Spleen (tissue), 11 donors: Measurements from ENCODE around the gene EIF4EBP2. TPM values are rescaled to one million over a fixed set of nuclear protein-coding genes. Genes with fewer than 3 reads are reported as not detected.

Experiments used
- DNase-seq: peaks from one replicate; pipeline ENCODE4 v3.0.0-alpha.2; 2020
- H3K27ac ChIP-seq, 8 donors: fragments of 200-600 bp; sonication (generic) in 7 of 8; 1 replicate in 4 of 8; 2 replicates in 4 of 8; pipeline versions ENCODE4 v1.5.0 to v1.8.0; 2016 to 2021; ENCODE audit warnings: inconsistent platforms in 4 of 8, mild to moderate bottlenecking in 4 of 8, moderate library complexity in 1 of 8
- H3K27me3 ChIP-seq, 7 donors: fragments of 200-600 bp; sonication (generic) in 6 of 7; replicated peaks in 1 of 7; 1 replicate in 4 of 7; 2 replicates in 3 of 7; pipeline versions ENCODE4 v1.5.0 to v1.8.0; 2016 to 2021; ENCODE audit warnings: inconsistent platforms in 3 of 7, mild to moderate bottlenecking in 1 of 7
- H3K36me3 ChIP-seq, 6 donors: fragments of 200-600 bp; sonication (generic) in 5 of 6; 1 replicate in 4 of 6; 2 replicates in 2 of 6; pipeline versions ENCODE4 v1.5.0 to v1.8.0; 2016 to 2021; ENCODE audit warnings: inconsistent platforms in 2 of 6
- H3K4me1 ChIP-seq, 6 donors: fragments of 200-600 bp; sonication (generic) in 5 of 6; 1 replicate in 3 of 6; 2 replicates in 3 of 6; pipeline versions ENCODE4 v1.5.0 to v1.8.0; 2016 to 2021; ENCODE audit warnings: inconsistent platforms in 3 of 6
- H3K4me3 ChIP-seq, 8 donors: fragments of 200-600 bp; sonication (generic) in 7 of 8; 1 replicate in 4 of 8; 2 replicates in 4 of 8; pipeline versions ENCODE4 v1.5.0 to v1.8.0; 2016 to 2021; ENCODE audit warnings: inconsistent platforms in 4 of 8, mild to moderate bottlenecking in 4 of 8, moderate library complexity in 2 of 8
- H3K9me3 ChIP-seq, 8 donors: fragments of 200-600 bp; sonication (generic) in 7 of 8; 1 replicate in 4 of 8; 2 replicates in 4 of 8; pipeline versions ENCODE4 v1.5.0 to v1.8.0; 2016 to 2021; ENCODE audit warnings: inconsistent platforms in 4 of 8
- POLR2A ChIP-seq, 3 donors: fragments of 450-650 bp; IDR thresholded peaks; one replicate each; pipeline ENCODE4 v1.5.1; 2017; ENCODE audit warnings: antibody characterized with exemption in 3 of 3, mild to moderate bottlenecking in 1 of 3
- POLR2AphosphoS5 ChIP-seq, 3 donors: sonication (generic); formaldehyde crosslinking; IDR thresholded peaks; one replicate each; pipeline ENCODE4 v1.5.1; 2017; ENCODE audit warnings: antibody characterized with exemption in 3 of 3
- WGBS, 5 donors: extraction: QIAGEN DNeasy Blood & Tissue Kit in 3 of 5; methylation state at CpG; one replicate each; pipeline versions ENCODE4 v1.1.5 to v1.1.7; 2013 to 2018; 5-methylcytosine and 5-hydroxymethylcytosine counted together
- intact Hi-C: fragments of 100-400 bp; cut with DNase I; formaldehyde crosslinking; loops from one replicate; pipeline ENCODE4 v1.15.0; 2023; ENCODE audit warnings: low total_unique reads
- polyA plus RNA-seq, 3 donors: library from polyadenylated mRNA; stranded (reverse); fragments of 200-250 nt; gene quantifications; one replicate each; pipeline ENCODE4 v1.2.1, GENCODE V29; 2013
- total RNA-seq, 7 donors: library from RNA; depleted of rRNA in 3 of 7; stranded (reverse); fragments of >200 nt in 3 of 7; fragmentation: NEBNext Ultra II Directional in 4 of 7; extraction: Animal tissue kit (Norgen Biotek cat#: 25700) in 4 of 7; gene quantifications; one replicate each; pipeline versions ENCODE4 v1.1.0 to v1.2.1, GENCODE V29; 2016 to 2021
- TF ChIP-seq, protein P1 (sequence below), 11 experiments: fragments of 200-600 bp in 7 of 11; fragments of 450-650 bp in 4 of 11; sonication (generic) in 4 of 11; IDR thresholded peaks in 8 of 11; conservative IDR thresholded peaks in 3 of 11; 1 replicate in 7 of 11; 2 replicates in 4 of 11; pipeline versions ENCODE4 v1.4.0 to v1.8.0; 2016 to 2021; ENCODE audit warnings: antibody characterized with exemption in 11 of 11, inconsistent platforms in 4 of 11, mild to moderate bottlenecking in 1 of 11
- donor health status: healthy with polysubstance abuse.
- donor health status: DM: no; HTN: no; CAD: no; lungs with moderate emphysema.
- donor health status: DM: no; HTN: no; CAD: no.
- donor health status: Bipolar disorder and iron deficiency.
- donor health status: healthy.
- donor health status: DM: no; HTN: no; CAD: no.
- donor health status: DM: yes; HTN: yes; CAD: no.

Gene EIF4EBP2
- total and polyA plus RNA-seq, 10 donors = 12.5 to 82.5 (median 57.5) TPM

DNA sequence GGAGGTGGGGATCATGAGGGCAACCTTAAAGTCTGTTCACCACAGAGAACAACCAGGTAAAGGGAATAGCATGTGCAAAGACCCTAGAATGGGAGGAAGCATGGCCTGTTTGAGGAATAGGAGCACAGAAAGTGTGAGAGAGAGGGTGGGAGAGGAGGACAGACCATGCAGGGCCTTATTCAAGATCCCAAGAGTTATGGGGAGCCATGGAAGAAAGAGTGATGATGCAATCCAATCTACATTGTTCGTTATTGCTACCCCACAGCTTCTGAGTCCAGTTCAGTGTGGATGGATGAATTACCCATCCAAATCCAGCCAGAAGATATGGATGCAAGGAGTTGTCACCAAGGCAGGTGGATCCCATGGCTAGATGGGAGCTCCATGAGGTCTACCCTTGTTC, 7.8 kb upstream of the EIF4EBP2 start:
- intact Hi-C loops = no loop called here
- WGBS, 5 donors = 81 to 94% (median 84%) methylated on average over 1 of the region's 1 CpG
- H3K4me3 ChIP-seq = no peak overlapping the region
- H3K36me3 ChIP-seq = no peaks in the 10 kb centered on the region
- DNase-seq = no peak
- TF ChIP-seq, protein P1, sequence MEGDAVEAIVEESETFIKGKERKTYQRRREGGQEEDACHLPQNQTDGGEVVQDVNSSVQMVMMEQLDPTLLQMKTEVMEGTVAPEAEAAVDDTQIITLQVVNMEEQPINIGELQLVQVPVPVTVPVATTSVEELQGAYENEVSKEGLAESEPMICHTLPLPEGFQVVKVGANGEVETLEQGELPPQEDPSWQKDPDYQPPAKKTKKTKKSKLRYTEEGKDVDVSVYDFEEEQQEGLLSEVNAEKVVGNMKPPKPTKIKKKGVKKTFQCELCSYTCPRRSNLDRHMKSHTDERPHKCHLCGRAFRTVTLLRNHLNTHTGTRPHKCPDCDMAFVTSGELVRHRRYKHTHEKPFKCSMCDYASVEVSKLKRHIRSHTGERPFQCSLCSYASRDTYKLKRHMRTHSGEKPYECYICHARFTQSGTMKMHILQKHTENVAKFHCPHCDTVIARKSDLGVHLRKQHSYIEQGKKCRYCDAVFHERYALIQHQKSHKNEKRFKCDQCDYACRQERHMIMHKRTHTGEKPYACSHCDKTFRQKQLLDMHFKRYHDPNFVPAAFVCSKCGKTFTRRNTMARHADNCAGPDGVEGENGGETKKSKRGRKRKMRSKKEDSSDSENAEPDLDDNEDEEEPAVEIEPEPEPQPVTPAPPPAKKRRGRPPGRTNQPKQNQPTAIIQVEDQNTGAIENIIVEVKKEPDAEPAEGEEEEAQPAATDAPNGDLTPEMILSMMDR (IDR thresholded peaks at IDR 0.05 in 8 of 11, conservative IDR thresholded peaks at IDR 0.05 in 3 of 11) = no peak
- TF ChIP-seq POLR2AphosphoS5 (IDR thresholded peaks at IDR 0.05) (no peak), POLR2A (IDR thresholded peaks at IDR 0.05) (no peak)
- H3K4me1 ChIP-seq = no peaks in the 10 kb centered on the region
- H3K27me3 ChIP-seq = no peaks in the 10 kb centered on the region
- no peaks in the 10 kb centered on the region for H3K9me3 ChIP-seq
- no peak overlapping the region for H3K27ac ChIP-seq

DNA sequence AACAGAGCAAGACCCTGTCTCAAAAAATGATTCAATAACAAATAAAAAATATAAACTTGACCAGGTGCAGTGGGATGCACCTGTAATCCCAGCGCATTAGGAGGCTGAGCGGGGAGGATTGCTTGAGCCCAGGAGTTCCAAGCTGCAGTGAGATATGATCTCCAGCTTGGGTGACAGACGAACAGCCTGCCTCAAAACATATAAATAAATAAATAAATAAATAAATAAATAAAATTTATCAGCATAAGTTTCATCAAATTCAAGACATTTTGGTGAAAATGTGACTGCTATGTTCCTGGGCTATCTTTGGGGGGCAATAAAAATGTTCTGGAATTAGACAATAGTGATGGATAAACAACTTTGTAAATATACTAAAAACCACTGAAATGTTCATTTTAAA, 4.8 kb upstream of the EIF4EBP2 start:
- no peaks in the 10 kb centered on the region for H3K36me3 ChIP-seq
- no peaks in the 10 kb centered on the region for H3K9me3 ChIP-seq
- peaks cover 6 to 8% (median 7%) of the 10 kb centered on the region in 6 donors for H3K4me1 ChIP-seq
- intact Hi-C loops = no loop called here
- H3K4me3 ChIP-seq = no peak overlapping the region
- DNase-seq = no peak
- H3K27ac ChIP-seq = no peak overlapping the region
- TF ChIP-seq, protein P1 (IDR thresholded peaks at IDR 0.05 in 8 of 11, conservative IDR thresholded peaks at IDR 0.05 in 3 of 11) = no peak
- TF ChIP-seq POLR2AphosphoS5 (IDR thresholded peaks at IDR 0.05) = no peak
- no peak for TF ChIP-seq POLR2A (IDR thresholded peaks at IDR 0.05)
- no peaks in the 10 kb centered on the region for H3K27me3 ChIP-seq
- WGBS, 5 donors = 91 to 99% (median 92%) methylated on average over 3 of the region's 3 CpGs

DNA sequence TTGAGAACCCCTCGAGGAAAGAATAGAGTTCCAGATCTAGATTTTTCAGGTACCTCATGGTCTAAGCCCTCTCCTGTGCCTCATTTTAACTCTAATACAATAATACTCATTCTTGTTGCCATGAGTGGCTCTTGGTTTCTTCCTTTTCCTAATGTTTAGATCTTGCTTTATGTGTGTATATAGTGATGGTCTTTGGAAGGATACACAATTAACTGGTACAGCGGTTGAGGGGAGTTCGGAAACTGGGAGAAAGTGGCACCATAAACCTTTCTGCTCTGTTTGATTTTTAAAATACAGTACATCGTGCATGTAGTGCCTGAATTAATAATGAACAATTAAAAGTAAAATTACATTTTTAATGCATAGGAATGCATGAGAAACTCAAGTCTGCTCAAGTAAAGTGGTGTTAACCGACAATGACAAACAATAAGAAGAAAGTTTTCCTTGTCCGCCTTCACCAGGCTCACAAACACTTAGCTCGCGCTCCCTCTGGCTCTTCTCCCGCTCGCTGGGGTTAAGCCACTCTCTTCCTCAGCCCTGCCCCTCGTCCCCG, 386 bp upstream of the EIF4EBP2 start:
- no peaks in the 10 kb centered on the region for H3K9me3 ChIP-seq
- DNase-seq = no peak
- no peaks in the 10 kb centered on the region for H3K27me3 ChIP-seq
- peak overlapping the region; percentile 71 to 99 (median 94) for H3K4me3 ChIP-seq
- TF ChIP-seq POLR2AphosphoS5 (IDR thresholded peaks at IDR 0.05) (no peak), POLR2A (IDR thresholded peaks at IDR 0.05) (no peak)
- TF ChIP-seq, protein P1 (IDR thresholded peaks at IDR 0.05 in 8 of 11, conservative IDR thresholded peaks at IDR 0.05 in 3 of 11) = no peak
- intact Hi-C loops = no loop called here
- no peaks in the 10 kb centered on the region for H3K36me3 ChIP-seq
- peak overlapping the region; percentile 53 to 100 (median 97) for H3K27ac ChIP-seq
- peaks cover 23 to 41% (median 34%) of the 10 kb centered on the region in 6 donors for H3K4me1 ChIP-seq
- WGBS, 5 donors = 6 to 10% (median 8%) methylated on average over 12 of the region's 12 CpGs

DNA sequence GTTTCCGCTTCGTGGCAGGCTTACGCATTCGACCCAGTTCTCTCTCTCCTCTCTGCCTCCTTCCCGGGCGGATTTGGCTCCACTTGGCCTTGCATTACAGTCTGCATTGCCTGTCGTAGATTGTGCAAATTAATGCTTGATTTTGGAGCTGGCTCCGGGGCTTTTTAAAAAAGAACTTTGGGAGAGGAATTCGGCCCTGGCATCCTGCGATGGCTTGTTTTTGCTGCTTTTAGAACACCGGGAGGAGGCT, 767 bp downstream of the EIF4EBP2 start:
- Histone ChIP-seq H3K9me3 (no peaks in the 10 kb centered on the region), H3K27ac (peak overlapping the region; percentile 92 to 100 (median 97)), H3K4me3 (peak overlapping the region; percentile 71 to 99 (median 94)), H3K36me3 (peaks cover 0 to 6% (median under 1%) of the 10 kb centered on the region in 6 donors), H3K27me3 (no peaks in the 10 kb centered on the region), H3K4me1 (peaks cover 31 to 53% (median 42%) of the 10 kb centered on the region in 6 donors)
- no peak for DNase-seq
- intact Hi-C loops = no loop called here
- WGBS, 5 donors = 0 to 2% (median 0%) methylated on average over 11 of the region's 11 CpGs
- TF ChIP-seq POLR2A (IDR thresholded peaks at IDR 0.05) (no peak), POLR2AphosphoS5 (IDR thresholded peaks at IDR 0.05) (no peak)
- TF ChIP-seq, protein P1 (IDR thresholded peaks at IDR 0.05 in 8 of 11, conservative IDR thresholded peaks at IDR 0.05 in 3 of 11) = no peak
